Activated CD8-positive, alpha-beta T cell treated with anti-CD3 and anti-CD28 coated beads for 36 hours (primary cell): ENCODE measurements around the gene MTREX. TPM values are rescaled to one million over a fixed set of nuclear protein-coding genes. Genes with fewer than 3 reads are reported as not detected.

Experiments used
- ATAC-seq: fragments of 200-7000 bp; cut with Tn5 transposase; one replicate; pipeline ENCODE4 v1.10.0; 2021; ENCODE audit warnings: mild to moderate bottlenecking, moderate library complexity
- CTCF ChIA-PET: fragments of 350-600 bp; sonication (Branson Sonifier 250); formaldehyde crosslinking; loops from one replicate; lab custom pipeline; 2021; ENCODE audit warnings: antibody characterized with exemption; lab: Charles Lee
- POLR2A ChIA-PET: fragments of 350-600 bp; sonication (Branson Sonifier 250); formaldehyde crosslinking; loops from one replicate; lab custom pipeline; 2021; ENCODE audit warnings: antibody characterized with exemption; lab: Charles Lee
- DNase-seq: peaks from one replicate; pipeline ENCODE4 v3.0.0-alpha.2; 2020
- H3K27ac Mint-ChIP-seq: one replicate; pipeline ENCODE4 v1.8.0; 2021; ENCODE audit warnings: mild to moderate bottlenecking, mixed read lengths
- H3K27me3 Mint-ChIP-seq: one replicate; pipeline ENCODE4 v1.8.0; 2021; ENCODE audit warnings: mixed read lengths
- H3K36me3 Mint-ChIP-seq: one replicate; pipeline ENCODE4 v1.8.0; 2021; ENCODE audit warnings: low read depth, mixed read lengths
- H3K4me1 Mint-ChIP-seq: one replicate; pipeline ENCODE4 v1.8.0; 2021; ENCODE audit warnings: low read depth, mixed read lengths
- H3K4me3 Mint-ChIP-seq: one replicate; pipeline ENCODE4 v1.8.0; 2021; ENCODE audit warnings: mild to moderate bottlenecking, moderate library complexity, mixed read lengths
- H3K9me3 Mint-ChIP-seq: one replicate; pipeline ENCODE4 v1.8.0; 2021; ENCODE audit warnings: mixed read lengths
- CTCF ChIP-seq: fragments of 200-600 bp; IDR thresholded peaks from one replicate; pipeline ENCODE4 v1.8.0; 2022; ENCODE audit warnings: antibody characterized with exemption, mild to moderate bottlenecking
- intact Hi-C: fragments of 100-400 bp; cut with micrococcal nuclease; formaldehyde crosslinking; loops from one replicate; pipeline ENCODE4 v1.10.0; 2022
- total RNA-seq, 2 experiments: library from RNA; stranded (reverse); gene quantifications; one replicate each; pipeline ENCODE4 v1.2.3, GENCODE V29; 2021

MTREX gene
- total RNA-seq, 2 experiments from 2014 or later, result 88.9 to 93.4 TPM

GRCh38 chr5:55437859-55438206 is 130.0 kb downstream of the MTREX start:
- H3K4me3 Mint-ChIP-seq, result no peak overlapping the region
- H3K9me3 Mint-ChIP-seq, result peaks cover 24% of the 10 kb centered on the region
- H3K27me3 Mint-ChIP-seq, result no peaks in the 10 kb centered on the region
- TF ChIP-seq CTCF, result no peak
- H3K36me3 Mint-ChIP-seq, result peaks cover 54% of the 10 kb centered on the region
- CTCF ChIA-PET, result no interaction called here
- H3K4me1 Mint-ChIP-seq, result peaks cover 46% of the 10 kb centered on the region
- DNase-seq (no peak), ATAC-seq (no peak)
- intact Hi-C loops, result no loop called here
- POLR2A ChIA-PET, result interaction anchor here (1.4 kb wide), 1 partner anchor 9 kb away, joined by 3 read pairs; no protein-coding TSS in a partner anchor
- H3K27ac Mint-ChIP-seq, result peak overlapping the region; percentile 46

- Mint-ChIP-seq H3K36me3 (peaks cover 52% of the 10 kb centered on the region), H3K4me3 (no peak overlapping the region), H3K9me3 (peaks cover 22% of the 10 kb centered on the region), H3K4me1 (peaks cover 46% of the 10 kb centered on the region), H3K27ac (no peak overlapping the region), H3K27me3 (no peaks in the 10 kb centered on the region)
- ChIA-PET CTCF (no interaction called here), POLR2A (interaction anchor here (1.4 kb wide), 1 partner anchor 10 kb away, joined by 3 read pairs; no protein-coding TSS in a partner anchor)
- intact Hi-C loops, result no loop called here
- no peak for DNase-seq
- no peak for TF ChIP-seq CTCF
- no peak for ATAC-seq
These were observed 131.2 kb downstream of the MTREX start for GRCh38 chr5:55438998-55439397.

GRCh38 chr5:55440188-55440646 is 132.4 kb downstream of the MTREX start:
- ChIA-PET POLR2A (interaction anchor here (0.6 to 1.3 kb wide), 2 partner anchors 40 to 94 kb away, joined by 3 read pairs; partner anchors contain the start of gene PLPP1), CTCF (interaction anchor here (0.8 to 1.3 kb wide), 2 partner anchors 17 to 251 kb away, joined by 3 to 5 read pairs; no protein-coding TSS in a partner anchor)
- peak; percentile 44 for DNase-seq
- no peak for TF ChIP-seq CTCF
- peaks cover 9% of the 10 kb centered on the region for H3K9me3 Mint-ChIP-seq
- no peak overlapping the region for H3K4me3 Mint-ChIP-seq
- intact Hi-C loops, result no loop called here
- peak overlapping the region; percentile 50 for H3K27ac Mint-ChIP-seq
- peaks cover 40% of the 10 kb centered on the region for H3K36me3 Mint-ChIP-seq
- no peaks in the 10 kb centered on the region for H3K27me3 Mint-ChIP-seq
- H3K4me1 Mint-ChIP-seq, result peaks cover 46% of the 10 kb centered on the region
- peak; percentile 63 for ATAC-seq

GRCh38 chr5:55441107-55441771 is 133.4 kb downstream of the MTREX start:
- intact Hi-C loops, result no loop called here
- peaks cover 31% of the 10 kb centered on the region for H3K36me3 Mint-ChIP-seq
- peak overlapping the region; percentile 24 for H3K27ac Mint-ChIP-seq
- ATAC-seq, result no peak
- no peak overlapping the region for H3K4me3 Mint-ChIP-seq
- peaks cover 3% of the 10 kb centered on the region for H3K9me3 Mint-ChIP-seq
- POLR2A ChIA-PET, result interaction anchor here (0.5 to 1.3 kb wide), 4 partner anchors 41 to 250 kb away, joined by 3 read pairs; partner anchors contain the start of gene PLPP1
- H3K4me1 Mint-ChIP-seq, result peaks cover 46% of the 10 kb centered on the region
- TF ChIP-seq CTCF, result no peak
- H3K27me3 Mint-ChIP-seq, result no peaks in the 10 kb centered on the region
- DNase-seq, result no peak
- CTCF ChIA-PET, result interaction anchor here (0.9 kb wide), 1 partner anchor 74 kb away, joined by 4 read pairs; no protein-coding TSS in a partner anchor

DNA sequence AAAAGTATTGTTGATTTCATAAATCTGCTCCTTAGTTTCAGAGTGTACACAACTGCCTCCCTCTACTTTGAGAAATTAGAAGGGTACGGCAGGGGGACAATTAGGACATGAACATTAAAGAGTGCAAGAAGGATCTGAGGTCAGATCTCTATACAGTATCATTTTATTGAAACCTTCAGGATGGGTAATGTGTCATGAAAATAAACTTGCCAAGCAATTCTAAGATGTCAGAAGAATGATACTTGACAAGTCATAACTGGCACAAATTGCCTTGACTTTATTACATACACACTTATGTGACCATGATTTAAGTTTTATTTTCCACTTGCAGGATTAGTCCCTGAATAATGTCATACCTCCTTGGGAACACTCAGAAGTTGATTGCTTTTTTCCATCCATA is 134.2 kb downstream of the MTREX start:
- no peak for TF ChIP-seq CTCF
- Mint-ChIP-seq H3K36me3 (peaks cover 25% of the 10 kb centered on the region), H3K27me3 (no peaks in the 10 kb centered on the region), H3K4me1 (peaks cover 46% of the 10 kb centered on the region), H3K4me3 (no peak overlapping the region), H3K27ac (no peak overlapping the region), H3K9me3 (no peaks in the 10 kb centered on the region)
- DNase-seq, result no peak
- intact Hi-C loops, result no loop called here
- peak; percentile 10 for ATAC-seq
- POLR2A ChIA-PET, result interaction anchor here (0.5 kb wide), 1 partner anchor 188 kb away, joined by 3 read pairs; no protein-coding TSS in a partner anchor
- CTCF ChIA-PET, result no interaction called here
